ELR (cell line): ENCODE data around the gene GNB1.
"Not testable (repeated sequence)": the region's sequence is repeated elsewhere in the genome, so short reads cannot be mapped to it uniquely, and the experiment has no call there.

Experiments used
- DNase-seq: peaks from one replicate; pipeline ENCODE4 v3.0.0-alpha.2; 2015; ENCODE audit warnings: low read depth

The GNB1 gene

DNA sequence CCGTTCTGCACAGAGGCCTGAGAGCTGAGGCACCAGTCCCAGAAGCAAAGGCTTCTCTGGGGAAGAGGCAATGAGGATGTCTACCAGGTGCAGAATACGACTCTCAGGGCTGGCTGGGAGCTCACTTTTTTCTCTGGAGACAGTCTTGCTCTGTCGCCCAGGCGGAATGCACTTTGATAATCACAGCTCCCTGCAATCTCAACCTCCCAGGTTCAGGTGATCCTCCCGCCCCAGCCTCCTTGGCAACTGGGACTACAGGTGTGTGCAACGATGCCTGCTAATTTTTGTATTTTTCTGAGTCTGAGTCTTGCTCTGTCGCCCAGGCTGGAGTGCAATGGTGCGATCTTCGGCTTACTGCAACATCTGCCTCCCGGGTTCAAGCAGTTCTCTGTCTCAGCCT is 130.2 kb downstream of the GNB1 start:
- no peak for DNase-seq

DNA sequence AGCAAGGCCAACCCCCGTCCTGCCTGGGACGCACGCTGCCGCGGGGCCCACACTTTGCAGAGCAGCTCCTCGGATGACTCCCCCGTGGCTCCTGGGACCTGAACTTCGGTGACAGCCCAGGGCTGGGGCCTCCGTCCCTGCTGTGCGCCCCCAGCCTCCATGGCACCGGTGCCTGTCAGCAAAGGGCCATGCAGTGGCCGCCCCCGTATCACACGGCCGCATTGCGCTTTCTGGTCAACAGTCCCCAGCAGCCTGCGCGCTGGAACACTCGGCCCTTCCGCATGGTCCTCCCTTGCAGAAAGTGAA is 130.6 kb downstream of the GNB1 start:
- no peak for DNase-seq

DNA sequence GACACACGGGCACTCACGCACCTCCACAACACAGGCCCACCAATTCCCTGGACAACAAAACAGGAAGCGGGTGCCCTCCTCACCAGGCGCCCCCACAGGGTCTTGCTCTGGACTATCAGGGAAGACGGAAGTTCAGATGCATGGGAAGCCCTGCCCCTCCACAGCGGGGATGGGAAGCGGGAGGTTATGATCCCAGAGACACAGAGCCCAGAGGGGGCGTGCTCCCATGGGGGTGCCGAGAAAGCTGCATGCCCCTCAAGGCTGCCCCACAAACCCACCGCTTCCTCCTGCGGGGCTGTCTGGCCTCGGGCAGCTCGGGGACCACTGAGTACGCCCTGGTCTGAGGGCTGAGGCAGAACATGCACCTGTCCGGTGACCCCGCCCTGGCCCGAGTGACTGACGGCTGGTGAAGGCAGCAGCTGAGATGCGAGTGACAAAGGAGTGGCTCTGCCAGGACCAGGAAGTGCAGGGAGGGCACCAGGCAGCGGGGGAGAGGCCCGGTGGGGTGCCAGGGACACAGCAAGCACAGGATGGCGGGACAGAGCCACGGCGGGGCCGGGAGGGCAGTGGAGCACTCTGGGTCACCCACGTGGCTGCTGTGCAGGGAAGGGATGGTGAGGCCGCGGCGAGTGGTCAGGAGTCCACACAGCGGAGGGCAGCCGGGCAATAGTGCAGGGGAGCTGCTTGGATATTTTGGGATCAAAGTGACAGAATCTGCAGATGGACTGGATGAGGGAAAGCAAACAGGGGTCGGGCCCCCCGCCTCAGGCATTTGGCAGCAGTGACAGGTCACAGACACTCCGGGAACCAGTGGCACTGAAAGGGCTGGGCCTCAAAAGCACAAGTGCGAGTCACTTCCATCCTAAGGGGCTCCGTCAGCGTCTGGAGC is 131.2 kb downstream of the GNB1 start:
- no peak for DNase-seq

DNA sequence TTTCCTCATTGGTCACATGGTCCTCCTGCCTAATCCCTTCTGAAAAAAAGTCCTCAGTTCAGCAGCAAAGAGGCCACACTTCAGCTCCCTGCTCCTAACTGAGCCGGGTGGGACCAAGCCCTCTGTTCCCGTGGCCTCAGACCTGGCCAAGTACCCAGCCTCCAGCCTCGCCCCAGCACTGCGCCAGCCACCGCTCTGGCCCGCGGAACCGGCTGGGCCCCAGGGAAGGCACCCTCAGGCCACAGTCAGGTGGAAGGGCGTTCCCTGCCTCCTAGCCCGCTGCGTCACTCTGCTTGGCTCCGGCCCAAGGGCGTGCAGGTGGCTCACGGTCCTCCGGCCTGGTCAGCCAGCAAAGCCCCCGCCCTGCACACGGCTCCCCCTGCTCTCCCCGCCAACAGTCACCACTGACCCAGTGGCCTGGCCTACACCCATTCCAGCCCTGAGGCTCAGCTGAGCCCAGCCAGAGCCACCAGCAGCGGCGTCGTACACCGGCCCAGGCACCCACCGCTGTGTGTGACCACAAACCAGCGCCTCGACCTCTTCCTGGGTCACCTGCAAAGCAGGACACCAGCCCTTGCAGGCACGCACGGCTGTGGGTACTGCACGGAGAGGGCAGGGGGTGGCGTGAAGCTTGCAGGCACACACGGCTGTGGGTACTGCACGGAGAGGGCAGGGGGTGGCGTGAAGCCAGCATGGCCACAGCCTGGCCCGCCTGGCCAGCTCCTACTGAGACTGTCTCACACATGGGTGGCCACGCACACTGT is 132.0 kb downstream of the GNB1 start:
- DNase-seq = no peak

DNA sequence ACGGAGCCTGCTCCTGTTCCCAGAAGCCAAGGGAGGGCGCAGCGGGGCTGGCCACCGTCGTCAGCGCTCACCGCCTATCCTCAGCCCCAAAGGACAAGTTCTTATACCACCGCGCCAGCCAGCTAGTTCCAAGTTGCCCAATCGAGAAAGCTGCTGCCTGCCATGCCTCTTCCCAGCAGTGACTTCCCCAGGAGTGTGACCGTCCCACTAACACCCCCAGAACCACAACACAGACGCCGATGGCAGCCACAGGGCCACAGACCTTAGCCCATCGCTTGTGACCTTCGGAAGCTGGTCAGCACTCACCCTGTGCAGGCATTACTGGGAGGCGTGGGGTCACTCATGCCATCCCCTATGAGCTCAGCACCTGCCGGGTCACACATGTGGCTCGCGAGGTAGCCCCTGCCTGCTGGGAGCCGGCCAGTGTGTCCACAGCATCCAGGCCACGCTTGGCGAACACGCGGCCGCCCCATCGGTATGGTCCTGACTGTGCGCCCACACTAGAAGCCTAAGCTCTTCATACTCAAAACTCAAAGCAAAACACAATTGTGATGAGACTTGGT is 132.7 kb downstream of the GNB1 start:
- no peak for DNase-seq

DNA sequence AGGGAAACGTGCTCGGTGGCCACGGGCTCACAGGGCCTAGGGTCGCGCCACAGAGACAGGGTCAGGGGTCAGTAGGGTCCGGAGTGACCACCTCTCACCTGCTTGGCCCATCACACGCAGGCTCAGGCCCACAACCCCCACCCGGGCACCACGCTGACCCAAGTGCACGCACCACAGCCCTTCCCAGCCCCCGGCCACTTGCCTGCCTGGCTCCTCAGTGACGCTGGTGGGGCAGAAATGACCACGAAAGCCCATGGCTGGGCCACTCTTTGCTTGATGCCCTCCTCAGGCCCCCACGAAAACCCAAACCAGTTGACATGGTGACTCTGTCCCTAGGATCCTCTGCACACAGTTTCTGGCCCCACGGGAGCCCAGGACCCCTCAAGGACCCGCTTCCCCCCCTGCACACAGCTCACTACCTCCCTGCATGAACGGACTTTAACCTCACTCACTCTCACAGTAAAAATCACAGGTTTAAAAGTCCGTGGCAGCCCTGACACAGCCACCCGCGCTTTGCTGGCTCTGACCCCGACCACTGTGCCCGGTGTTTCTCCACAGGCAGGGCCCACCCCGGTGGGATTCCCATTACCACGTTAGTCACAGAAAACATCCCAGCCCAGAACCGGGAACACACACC is 133.3 kb downstream of the GNB1 start:
- DNase-seq = no peak

DNA sequence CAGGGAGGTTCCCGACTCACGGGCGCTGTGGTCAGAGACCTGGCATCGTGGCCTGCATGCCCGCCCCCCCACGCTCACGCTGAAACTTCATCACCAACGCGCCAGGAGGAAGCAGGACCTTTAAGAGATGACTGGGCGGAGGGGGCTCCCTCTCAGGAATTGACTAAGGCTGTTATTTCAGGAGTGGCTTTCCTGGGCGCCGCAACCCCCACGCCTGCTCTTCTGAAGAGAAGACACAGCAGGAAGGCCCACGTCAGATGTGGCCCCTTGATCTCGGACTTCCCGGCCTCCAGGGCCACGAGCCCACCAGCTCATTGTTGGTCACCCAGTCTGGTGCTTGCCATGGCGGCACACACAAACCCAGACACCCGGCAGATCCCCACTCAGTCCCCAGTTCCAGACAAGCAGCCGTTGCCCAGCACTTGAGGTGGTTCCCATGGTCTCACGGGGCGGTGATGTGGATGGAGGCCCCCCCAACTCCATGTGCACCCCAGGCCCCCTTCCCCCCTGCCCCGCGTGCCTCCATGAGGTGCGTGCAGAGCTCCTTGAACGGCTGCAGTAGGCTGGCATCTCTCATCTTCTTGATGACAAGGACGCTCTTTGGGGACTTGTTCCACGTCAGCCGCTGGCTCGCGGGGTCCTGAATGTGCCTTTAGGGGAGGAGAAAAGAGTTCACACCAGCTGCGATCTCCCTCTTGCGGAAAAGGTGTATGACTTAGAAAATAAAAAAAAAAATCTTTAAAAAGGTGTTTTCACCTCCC is 134.0 kb downstream of the GNB1 start:
- DNase-seq = no peak

DNA sequence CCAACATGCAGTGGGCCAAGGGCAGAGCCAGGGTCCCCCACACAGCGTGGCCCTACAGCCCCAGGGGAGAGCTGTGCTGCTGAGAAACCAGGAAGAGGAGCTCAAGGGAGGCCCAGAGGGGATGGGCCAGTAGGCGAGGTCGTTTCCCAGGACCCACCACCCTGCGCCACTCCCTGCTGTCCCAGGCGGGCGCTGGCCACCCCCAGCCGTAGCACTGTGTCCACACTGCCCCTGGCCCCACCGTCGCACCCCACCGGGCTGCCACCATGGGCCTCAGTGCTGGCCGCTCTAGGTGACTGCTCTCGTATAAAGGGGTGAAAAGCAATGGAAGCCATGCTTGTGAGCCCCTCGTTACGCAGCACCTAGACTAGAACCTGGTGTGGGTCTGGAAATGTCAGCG is 135.0 kb downstream of the GNB1 start:
- no peak for DNase-seq

DNA sequence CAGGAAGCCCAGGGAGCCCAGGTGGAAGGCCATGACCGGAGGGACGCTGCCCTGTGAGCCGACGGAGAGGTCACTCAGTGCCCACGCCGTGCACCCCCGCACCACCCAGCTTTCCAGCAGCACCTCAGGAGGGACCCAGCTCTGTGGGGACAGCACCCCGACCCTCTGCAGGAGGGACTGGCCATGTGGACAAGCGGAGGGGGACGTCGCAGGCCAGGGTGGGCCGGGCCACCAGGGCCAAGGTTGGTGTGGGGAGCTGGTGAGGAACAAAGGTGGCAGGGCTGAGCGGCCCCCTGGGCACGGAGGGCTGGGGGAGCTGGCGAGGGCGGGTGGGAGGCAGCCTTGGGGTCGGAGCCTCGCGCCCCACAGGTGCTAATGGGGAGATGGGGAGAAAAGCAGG is 135.5 kb downstream of the GNB1 start:
- DNase-seq = no peak

DNA sequence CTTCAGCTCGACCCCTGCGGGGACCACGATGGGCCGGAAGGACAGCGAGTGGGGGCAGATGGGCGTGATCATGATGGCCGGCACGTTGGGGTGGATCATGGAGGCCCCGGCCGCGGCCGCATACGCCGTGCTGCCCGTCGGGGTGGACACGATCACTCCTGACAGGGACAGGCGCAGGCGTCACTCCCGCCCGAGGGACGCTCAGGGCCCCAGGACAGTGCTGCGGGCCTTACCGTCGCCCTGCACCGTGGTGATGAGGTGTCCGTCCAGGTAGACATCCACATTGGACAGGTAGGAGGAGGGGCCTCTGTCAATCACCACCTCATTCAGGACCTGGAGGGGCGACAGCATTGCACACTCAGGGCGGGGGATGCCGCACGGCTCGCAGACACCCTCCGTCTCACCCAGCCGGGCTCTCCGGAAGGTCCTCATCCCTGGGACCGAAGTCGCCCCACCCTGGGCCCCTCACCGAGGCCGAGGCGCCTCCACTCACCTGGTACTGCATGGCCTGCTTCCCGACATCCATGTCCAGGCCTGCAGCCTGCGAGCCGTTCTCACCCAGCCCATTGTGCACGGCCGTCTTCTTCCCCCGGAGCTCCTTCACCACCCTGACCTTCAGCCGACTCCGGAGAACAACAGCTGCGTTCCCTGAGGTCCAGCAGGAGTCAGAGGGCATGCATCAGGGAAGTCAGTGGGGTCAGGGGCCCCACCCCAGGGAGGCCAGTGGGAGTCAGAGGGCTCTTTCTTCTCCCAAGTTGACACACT is 136.7 kb downstream of the GNB1 start:
- DNase-seq = no peak

DNA sequence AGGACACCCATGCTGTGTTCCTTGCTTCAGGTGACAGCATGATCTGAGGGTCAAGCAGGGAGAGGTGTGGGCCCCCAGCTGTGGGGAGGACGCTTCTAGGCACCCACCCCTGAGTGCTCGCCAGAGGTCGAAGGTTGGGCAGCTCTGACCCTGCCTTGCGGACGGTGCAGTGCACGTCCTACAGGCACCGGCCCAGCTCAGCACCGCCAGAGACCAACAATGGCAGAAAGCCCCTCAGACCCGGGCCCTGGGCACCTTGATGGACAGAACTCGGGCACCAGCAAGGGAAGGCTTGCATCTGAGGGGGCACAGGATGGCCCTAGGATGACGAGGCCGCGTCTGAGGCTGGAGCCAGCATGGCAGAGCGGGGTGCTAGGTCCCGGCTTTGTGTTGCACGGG is 137.3 kb downstream of the GNB1 start:
- DNase-seq = no peak

DNA sequence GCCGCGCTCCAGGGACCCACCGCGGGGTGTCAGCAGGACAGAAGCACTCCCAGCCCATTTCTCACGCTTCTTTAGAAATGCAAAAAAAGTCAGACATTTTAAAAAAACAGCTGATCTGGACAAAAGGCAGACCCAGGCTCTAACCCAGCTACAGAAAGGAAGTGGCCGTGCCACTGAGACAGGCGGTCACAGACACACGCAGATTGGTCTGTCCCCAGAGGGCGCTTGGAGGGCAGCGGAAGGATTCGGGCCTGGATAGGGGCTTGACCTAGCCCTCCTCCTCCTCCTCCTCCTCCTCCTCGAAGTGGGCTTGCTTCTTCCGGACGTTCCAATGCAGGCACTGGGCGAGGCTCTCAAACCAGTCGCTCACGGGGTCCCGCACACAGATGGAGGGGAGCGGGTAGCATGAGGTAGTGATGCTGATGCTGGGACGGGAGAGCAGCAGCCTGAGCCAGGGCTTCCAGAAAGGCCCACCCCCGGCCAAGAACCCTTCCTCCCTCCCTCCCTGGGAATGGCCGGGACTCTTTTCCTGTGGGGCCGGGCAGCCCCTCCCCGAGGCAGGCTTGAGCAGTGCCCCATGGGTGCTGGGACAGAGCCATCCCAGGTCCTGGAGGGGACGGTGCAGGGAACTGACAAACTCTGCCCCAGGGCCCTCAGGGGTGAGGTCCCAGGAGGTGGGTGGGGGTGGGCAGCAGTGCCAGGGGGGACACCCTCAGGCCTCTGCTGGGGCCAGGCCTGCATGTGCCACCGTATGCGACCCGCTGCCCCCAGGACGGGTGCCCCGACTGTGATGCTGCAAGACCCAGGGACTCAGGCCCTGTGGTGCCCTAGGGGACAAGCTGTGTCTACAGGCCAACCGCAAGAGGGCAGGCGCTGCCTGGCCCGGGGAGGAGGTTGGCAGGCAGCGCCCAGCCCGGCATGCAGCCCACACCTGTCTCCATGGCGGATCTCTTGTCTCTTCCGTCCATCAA is 138.0 kb downstream of the GNB1 start:
- no peak for DNase-seq

DNA sequence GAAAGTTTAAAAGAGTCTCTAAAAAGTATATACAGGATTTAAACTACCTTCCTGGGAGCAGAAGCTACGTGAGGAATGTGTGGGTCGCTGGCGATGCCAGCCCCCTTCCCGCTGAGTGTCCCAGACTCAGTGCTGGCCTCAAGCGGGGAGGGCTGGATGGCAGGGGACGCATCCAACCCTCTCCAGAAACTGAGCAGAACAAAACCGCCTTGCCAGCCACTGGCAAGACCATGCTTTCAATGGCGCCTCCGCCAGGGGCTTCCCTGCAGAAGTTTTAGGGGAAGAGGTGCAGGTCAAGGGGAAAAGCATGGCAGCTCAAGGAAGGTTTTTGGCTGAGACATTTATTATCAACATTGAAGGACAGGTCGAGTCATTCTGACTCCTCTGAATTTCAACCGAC is 138.7 kb downstream of the GNB1 start:
- DNase-seq = no peak

DNA sequence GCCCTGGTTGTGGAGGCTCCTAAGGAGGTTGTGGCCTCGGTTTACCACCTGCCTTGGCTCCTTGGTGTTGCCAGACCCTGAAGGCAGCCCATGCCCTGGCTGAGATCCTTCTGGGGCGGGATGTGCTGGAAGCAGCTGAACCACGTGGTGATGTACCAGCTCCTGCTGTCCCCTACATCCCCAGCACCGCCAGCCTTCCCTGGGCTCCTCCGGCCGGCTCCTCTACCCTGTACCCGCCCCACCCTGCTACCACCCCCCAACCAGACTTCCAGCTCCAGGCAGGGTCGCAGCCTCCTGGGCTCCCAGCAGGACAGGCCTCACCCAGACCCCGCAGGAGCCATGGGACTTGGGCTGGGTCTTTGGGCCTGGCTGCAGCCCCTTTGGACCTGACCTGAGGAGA is 140.9 kb downstream of the GNB1 start:
- DNase-seq = not testable (repeated sequence)

DNA sequence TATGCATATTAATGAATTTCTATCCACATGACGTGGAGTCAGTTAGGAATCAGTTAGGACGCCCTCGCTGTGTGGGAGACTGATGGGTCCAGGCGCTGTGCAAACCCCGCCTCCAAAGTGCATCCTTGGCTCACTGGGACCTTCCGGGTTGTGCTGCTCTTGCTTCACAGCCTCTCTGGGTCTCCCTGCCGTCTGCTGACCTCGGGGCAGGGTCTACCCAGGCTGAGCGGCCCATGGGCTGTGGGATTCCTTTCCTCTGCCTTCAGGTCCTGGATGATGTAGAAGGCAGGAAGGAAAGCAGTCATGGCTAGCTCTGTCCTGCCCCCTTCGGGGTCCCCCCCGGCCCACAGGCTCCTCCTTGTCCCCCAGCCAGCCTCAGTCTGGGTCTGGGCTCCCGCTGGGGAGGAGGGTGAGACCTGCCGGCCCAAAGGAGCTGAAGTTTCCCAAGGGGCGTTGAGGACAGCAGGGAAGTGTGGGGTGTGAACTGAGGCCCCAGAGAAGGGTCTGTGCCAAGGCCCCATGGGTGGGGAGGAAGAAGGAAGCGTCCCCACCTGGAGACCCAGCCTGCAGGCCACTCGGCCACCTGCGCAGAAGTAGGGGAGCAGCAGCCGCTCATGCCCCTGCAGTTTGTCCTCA is 142.1 kb downstream of the GNB1 start:
- DNase-seq = no peak

DNA sequence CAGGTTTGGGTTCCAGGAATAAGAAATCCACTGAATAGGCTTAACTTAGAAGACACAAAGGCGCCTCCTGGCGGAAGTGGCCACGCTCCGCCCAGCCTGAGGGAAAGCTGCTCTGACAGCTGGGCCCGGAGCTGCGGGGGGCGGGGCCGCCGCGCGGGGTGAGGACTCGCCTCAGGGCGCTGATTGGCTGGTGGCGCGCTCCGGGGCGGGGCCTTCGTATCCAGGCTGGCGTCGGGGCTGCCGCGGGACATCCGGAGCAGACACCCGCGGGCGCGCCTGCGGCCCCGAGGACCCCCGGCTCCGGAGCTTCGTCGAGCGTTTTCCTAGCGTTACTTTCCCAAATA is 144.3 kb downstream of the GNB1 start:
- not testable (repeated sequence) for DNase-seq

DNA sequence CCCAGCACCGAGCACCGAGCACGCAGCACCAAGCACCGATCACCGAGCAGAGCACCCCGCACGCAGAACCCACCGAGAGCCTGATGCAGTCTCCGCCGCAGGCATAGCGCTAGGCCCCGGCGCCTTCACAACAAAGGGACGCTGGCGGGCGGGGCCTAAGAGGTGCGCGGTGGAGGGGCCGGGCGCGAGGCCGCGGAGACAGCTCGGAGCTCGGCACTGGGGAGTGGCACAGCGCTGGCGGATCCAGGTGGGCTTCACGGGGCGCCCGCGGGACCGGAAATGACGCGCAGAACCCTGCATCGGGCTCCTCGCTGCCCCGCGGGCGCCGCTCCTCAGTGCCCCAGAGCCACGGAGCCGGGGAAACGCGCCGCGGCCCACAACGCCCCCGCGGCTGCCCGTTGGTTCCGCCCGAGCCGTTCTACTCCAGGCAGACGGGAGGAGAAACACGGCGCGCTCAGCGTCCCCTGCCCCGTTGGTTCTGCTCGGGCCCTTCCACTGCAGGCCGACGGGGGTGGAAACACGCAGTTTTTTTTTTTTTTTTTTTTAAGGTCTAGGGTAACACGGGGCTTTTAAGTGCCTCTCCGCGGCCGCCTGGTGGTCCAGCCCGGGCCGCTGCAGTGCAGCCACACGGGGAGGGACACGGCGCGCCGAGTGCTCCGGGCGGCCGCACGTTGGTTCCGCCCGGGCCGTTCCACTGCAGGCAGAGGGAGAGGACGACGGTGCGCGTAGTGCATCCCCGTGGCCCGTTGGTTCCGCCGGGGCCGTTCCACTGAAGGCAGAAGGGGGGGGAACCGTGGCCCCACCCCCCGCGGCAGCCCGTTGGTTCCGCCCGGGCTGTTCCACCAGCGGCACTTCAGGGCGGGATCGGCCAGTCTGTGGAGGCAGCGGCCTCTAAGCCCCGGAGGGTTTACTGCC is 145.0 kb downstream of the GNB1 start:
- DNase-seq = peak; percentile 68

DNA sequence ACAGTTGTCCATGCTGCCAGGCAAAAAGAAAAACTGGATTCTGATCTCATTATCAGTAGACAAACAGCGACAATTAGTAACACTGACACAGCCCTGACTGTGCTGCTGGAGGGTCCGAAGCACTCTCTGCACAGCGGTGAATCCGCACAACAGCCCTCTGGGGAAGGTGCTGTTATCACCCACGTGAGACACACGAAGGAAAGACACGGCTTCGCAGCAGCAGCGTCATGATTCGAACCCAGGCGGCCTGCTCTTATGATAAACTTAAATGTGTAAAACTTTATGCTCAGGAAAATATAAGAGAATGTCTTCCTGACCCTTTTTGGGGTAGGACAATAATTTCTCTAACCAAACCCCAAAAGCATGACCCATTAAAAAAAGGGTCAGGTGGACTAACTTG is 148.4 kb downstream of the GNB1 start:
- not testable (repeated sequence) for DNase-seq

DNA sequence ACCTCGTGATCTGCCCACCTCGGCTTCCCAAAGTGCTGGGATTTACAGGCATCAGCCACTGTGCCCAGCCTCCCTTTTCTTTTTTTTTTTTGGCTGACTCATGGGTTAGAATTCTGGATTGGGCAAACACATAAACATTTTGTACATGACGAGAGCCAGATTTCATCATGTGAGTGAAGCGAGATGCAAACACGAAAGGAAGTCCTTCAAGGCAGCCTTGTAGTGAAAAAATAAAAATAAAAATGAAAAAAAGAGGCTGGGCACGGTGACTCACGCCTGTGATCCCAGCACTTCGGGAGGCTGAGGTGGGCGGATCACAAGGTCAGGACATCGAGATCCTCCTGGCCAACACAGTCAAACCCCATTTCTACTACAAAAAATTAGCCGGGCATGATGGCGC is 149.9 kb downstream of the GNB1 start:
- DNase-seq = peak; percentile 98
